ENCODE data around the gene PEPD. TPM values are rescaled to one million over a fixed set of nuclear protein-coding genes. Genes with fewer than 3 reads are reported as not detected.
A peak's percentile ranks its signal among the peaks of the same experiment; 100 is the strongest.

PEPD gene
- total RNA-seq, 2 experiments from 2014 or later = 29.3 to 30.6 TPM

GRCh38 chr19:33518541-33518940, 3.0 kb downstream of the PEPD start:
- no peak for DNase-seq
- POLR2A ChIA-PET = no interaction called here
- no peaks in the 10 kb centered on the region for H3K27me3 Mint-ChIP-seq
- H3K36me3 Mint-ChIP-seq = no peaks in the 10 kb centered on the region
- no peaks in the 10 kb centered on the region for H3K9me3 Mint-ChIP-seq
- CTCF ChIA-PET = no interaction called here
- H3K4me1 Mint-ChIP-seq (ENCODE audit: low read depth) = peaks cover 40% of the 10 kb centered on the region
- intact Hi-C loops (cut with micrococcal nuclease) = no loop called here
- no peak overlapping the region for H3K4me3 Mint-ChIP-seq
- no peak overlapping the region for H3K27ac Mint-ChIP-seq

GRCh38 chr19:33517922-33518321, 3.7 kb downstream of the PEPD start:
- Mint-ChIP-seq H3K27me3 (no peaks in the 10 kb centered on the region), H3K9me3 (no peaks in the 10 kb centered on the region), H3K27ac (no peak overlapping the region), H3K4me1 (ENCODE audit: low read depth) (peaks cover 40% of the 10 kb centered on the region), H3K36me3 (no peaks in the 10 kb centered on the region), H3K4me3 (no peak overlapping the region)
- ChIA-PET CTCF (no interaction called here), POLR2A (no interaction called here)
- intact Hi-C loops (cut with micrococcal nuclease) = no loop called here
- no peak for DNase-seq

- peaks cover 32% of the 10 kb centered on the region for H3K4me1 Mint-ChIP-seq (ENCODE audit: low read depth)
- no peak overlapping the region for H3K27ac Mint-ChIP-seq
- H3K9me3 Mint-ChIP-seq = no peaks in the 10 kb centered on the region
- intact Hi-C loops (cut with micrococcal nuclease) = no loop called here
- H3K4me3 Mint-ChIP-seq = no peak overlapping the region
- ChIA-PET POLR2A (no interaction called here), CTCF (no interaction called here)
- DNase-seq = no peak
- H3K36me3 Mint-ChIP-seq = peaks cover 4% of the 10 kb centered on the region
- H3K27me3 Mint-ChIP-seq = no peaks in the 10 kb centered on the region
Observed at GRCh38 chr19:33515921-33516320, 5.7 kb downstream of the PEPD start.

GRCh38 chr19:33514885-33515551, 6.6 kb downstream of the PEPD start:
- DNase-seq = peak; percentile 42
- Mint-ChIP-seq H3K27me3 (no peaks in the 10 kb centered on the region), H3K9me3 (no peaks in the 10 kb centered on the region), H3K36me3 (peaks cover 4% of the 10 kb centered on the region), H3K4me3 (no peak overlapping the region), H3K4me1 (ENCODE audit: low read depth) (peaks cover 24% of the 10 kb centered on the region), H3K27ac (no peak overlapping the region)
- ChIA-PET POLR2A (no interaction called here), CTCF (no interaction called here)
- intact Hi-C loops (cut with micrococcal nuclease) = no loop called here

GRCh38 chr19:33513424-33513823, 8.2 kb downstream of the PEPD start:
- DNase-seq = no peak
- CTCF ChIA-PET = no interaction called here
- POLR2A ChIA-PET = no interaction called here
- H3K27me3 Mint-ChIP-seq = no peaks in the 10 kb centered on the region
- peaks cover 4% of the 10 kb centered on the region for H3K36me3 Mint-ChIP-seq
- no peak overlapping the region for H3K4me3 Mint-ChIP-seq
- peaks cover 21% of the 10 kb centered on the region for H3K4me1 Mint-ChIP-seq (ENCODE audit: low read depth)
- intact Hi-C loops (cut with micrococcal nuclease) = no loop called here
- H3K9me3 Mint-ChIP-seq = no peaks in the 10 kb centered on the region
- H3K27ac Mint-ChIP-seq = no peak overlapping the region

- DNase-seq = no peak
- Mint-ChIP-seq H3K4me1 (ENCODE audit: low read depth) (peaks cover 21% of the 10 kb centered on the region), H3K4me3 (no peak overlapping the region), H3K9me3 (no peaks in the 10 kb centered on the region), H3K27ac (no peak overlapping the region), H3K27me3 (no peaks in the 10 kb centered on the region), H3K36me3 (peaks cover 4% of the 10 kb centered on the region)
- POLR2A ChIA-PET = no interaction called here
- CTCF ChIA-PET = no interaction called here
- intact Hi-C loops (cut with micrococcal nuclease) = no loop called here
Observed at GRCh38 chr19:33512580-33513137, 8.9 kb downstream of the PEPD start.

- Mint-ChIP-seq H3K27me3 (no peaks in the 10 kb centered on the region), H3K4me1 (ENCODE audit: low read depth) (peaks cover 21% of the 10 kb centered on the region), H3K4me3 (no peak overlapping the region), H3K9me3 (no peaks in the 10 kb centered on the region), H3K27ac (no peak overlapping the region), H3K36me3 (peaks cover 4% of the 10 kb centered on the region)
- CTCF ChIA-PET = no interaction called here
- DNase-seq = no peak
- POLR2A ChIA-PET = no interaction called here
- intact Hi-C loops (cut with micrococcal nuclease) = no loop called here
Observed at GRCh38 chr19:33512021-33512420, 9.6 kb downstream of the PEPD start.

GRCh38 chr19:33511346-33511745, 10.2 kb downstream of the PEPD start:
- intact Hi-C loops (cut with micrococcal nuclease) = no loop called here
- Mint-ChIP-seq H3K36me3 (peaks cover 4% of the 10 kb centered on the region), H3K27ac (no peak overlapping the region), H3K4me1 (ENCODE audit: low read depth) (peaks cover 18% of the 10 kb centered on the region), H3K9me3 (no peaks in the 10 kb centered on the region), H3K27me3 (no peaks in the 10 kb centered on the region), H3K4me3 (no peak overlapping the region)
- ChIA-PET POLR2A (no interaction called here), CTCF (no interaction called here)
- DNase-seq = no peak

GRCh38 chr19:33510462-33511194, 11.0 kb downstream of the PEPD start:
- peaks cover 4% of the 10 kb centered on the region for H3K36me3 Mint-ChIP-seq
- H3K4me3 Mint-ChIP-seq = no peak overlapping the region
- no peak for DNase-seq
- H3K27me3 Mint-ChIP-seq = no peaks in the 10 kb centered on the region
- ChIA-PET CTCF (no interaction called here), POLR2A (no interaction called here)
- peaks cover 13% of the 10 kb centered on the region for H3K4me1 Mint-ChIP-seq (ENCODE audit: low read depth)
- H3K9me3 Mint-ChIP-seq = no peaks in the 10 kb centered on the region
- intact Hi-C loops (cut with micrococcal nuclease) = no loop called here
- no peak overlapping the region for H3K27ac Mint-ChIP-seq

GRCh38 chr19:33509774-33510173, 11.8 kb downstream of the PEPD start:
- DNase-seq = no peak
- intact Hi-C loops (cut with micrococcal nuclease) = no loop called here
- H3K27me3 Mint-ChIP-seq = no peaks in the 10 kb centered on the region
- no peak overlapping the region for H3K4me3 Mint-ChIP-seq
- ChIA-PET POLR2A (no interaction called here), CTCF (no interaction called here)
- H3K9me3 Mint-ChIP-seq = no peaks in the 10 kb centered on the region
- peaks cover 5% of the 10 kb centered on the region for H3K4me1 Mint-ChIP-seq (ENCODE audit: low read depth)
- peaks cover 4% of the 10 kb centered on the region for H3K36me3 Mint-ChIP-seq
- H3K27ac Mint-ChIP-seq = no peak overlapping the region

GRCh38 chr19:33508941-33509614, 12.5 kb downstream of the PEPD start:
- Mint-ChIP-seq H3K36me3 (peaks cover 4% of the 10 kb centered on the region), H3K4me3 (no peak overlapping the region), H3K27ac (no peak overlapping the region), H3K9me3 (no peaks in the 10 kb centered on the region), H3K4me1 (ENCODE audit: low read depth) (no peaks in the 10 kb centered on the region), H3K27me3 (no peaks in the 10 kb centered on the region)
- ChIA-PET POLR2A (no interaction called here), CTCF (no interaction called here)
- no peak for DNase-seq
- intact Hi-C loops (cut with micrococcal nuclease) = no loop called here

GRCh38 chr19:33508431-33508830, 13.2 kb downstream of the PEPD start:
- Mint-ChIP-seq H3K9me3 (no peaks in the 10 kb centered on the region), H3K27me3 (no peaks in the 10 kb centered on the region), H3K36me3 (peaks cover 4% of the 10 kb centered on the region), H3K4me3 (no peak overlapping the region), H3K4me1 (ENCODE audit: low read depth) (no peaks in the 10 kb centered on the region), H3K27ac (no peak overlapping the region)
- DNase-seq = no peak
- POLR2A ChIA-PET = no interaction called here
- CTCF ChIA-PET = no interaction called here
- intact Hi-C loops (cut with micrococcal nuclease) = no loop called here

- intact Hi-C loops (cut with micrococcal nuclease) = no loop called here
- Mint-ChIP-seq H3K36me3 (peaks cover 4% of the 10 kb centered on the region), H3K9me3 (no peaks in the 10 kb centered on the region), H3K27ac (no peak overlapping the region), H3K27me3 (no peaks in the 10 kb centered on the region), H3K4me1 (ENCODE audit: low read depth) (no peaks in the 10 kb centered on the region), H3K4me3 (no peak overlapping the region)
- CTCF ChIA-PET = no interaction called here
- POLR2A ChIA-PET = no interaction called here
- no peak for DNase-seq
Observed at GRCh38 chr19:33508009-33508408, 13.6 kb downstream of the PEPD start.
